IMR-90 (cell line): ENCODE results near the gene RPL12. TPM values are rescaled to one million over a fixed set of nuclear protein-coding genes. Genes with fewer than 3 reads are reported as not detected.

Source experiments
- ATAC-seq: fragments of 200-7000 bp; cut with Tn5 transposase; 2 replicates; pipeline ENCODE4 v1.9.1; 2020; ENCODE audit warnings: low read depth, mild to moderate bottlenecking, moderate library complexity
- BruUV-seq: library from RNA; stranded (reverse); fragments of 400-500 nt; replicated peaks from 2 replicates; lab custom pipeline; 2021; lab: Mats Ljungman, UMichigan
- CTCF ChIA-PET: fragments of 300-600 bp; formaldehyde crosslinking; extraction: SDS; loops from one replicate; lab custom pipeline; 2021; ENCODE audit warnings: antibody characterized with exemption; lab: Yijun Ruan, JAX
- POLR2A ChIA-PET: fragments of 300-600 bp; sonication (Branson Sonifier 250); formaldehyde crosslinking; loops from one replicate; lab custom pipeline; 2022; ENCODE audit warnings: antibody characterized with exemption; ENCODE audit not compliant: unreplicated experiment; lab: Charles Lee
- DNase-seq: peaks from one replicate; pipeline ENCODE4 v3.0.0; 2013
- H2AFZ ChIP-seq: replicated peaks from 2 replicates; pipeline ENCODE3; 2013; ENCODE audit warnings: low read length, mild to moderate bottlenecking; ENCODE audit not compliant: poor library complexity
- H2AK5ac ChIP-seq: 2 replicates; pipeline ENCODE4 v1.6.1; 2013; ENCODE audit warnings: low read depth, low read length, inconsistent platforms
- H2AK9ac ChIP-seq: replicated peaks from 2 replicates; pipeline ENCODE3; 2013; ENCODE audit warnings: mild to moderate bottlenecking, low read depth, low read length, moderate library complexity; ENCODE audit not compliant: poor library complexity
- H2BK120ac ChIP-seq: 2 replicates; pipeline ENCODE4 v1.6.1; 2013; ENCODE audit warnings: low read depth, low read length, inconsistent platforms
- H2BK15ac ChIP-seq: 3 replicates; pipeline ENCODE4 v1.6.1; 2013; ENCODE audit warnings: low read depth, low read length, inconsistent platforms
- H2BK20ac ChIP-seq: 2 replicates; pipeline ENCODE4 v1.6.1; 2013; ENCODE audit warnings: low read depth, mild to moderate bottlenecking, inconsistent platforms, low read length, moderate library complexity
- H2BK5ac ChIP-seq: 2 replicates; pipeline ENCODE4 v1.6.1; 2013; ENCODE audit warnings: mild to moderate bottlenecking, low read depth, low read length, inconsistent platforms; ENCODE audit not compliant: poor library complexity, severe bottlenecking
- H3K14ac ChIP-seq: replicated peaks from 2 replicates; pipeline ENCODE4 v1.6.1; 2013; ENCODE audit warnings: low read depth, low read length, inconsistent platforms
- H3K18ac ChIP-seq: 2 replicates; pipeline ENCODE4 v1.6.1; 2013; ENCODE audit warnings: low read depth, low read length, control low read depth
- H3K23ac ChIP-seq: 2 replicates; pipeline ENCODE4 v1.6.1; 2013; ENCODE audit warnings: low read depth, low read length, inconsistent platforms
- H3K27ac ChIP-seq: 2 replicates; pipeline ENCODE4 v1.5.1; 2013; ENCODE audit warnings: mild to moderate bottlenecking, control low read depth, low read length; ENCODE audit not compliant: insufficient read depth
- H3K27me3 ChIP-seq: 2 replicates; pipeline ENCODE4 v1.6.1; 2013; ENCODE audit warnings: low read length; ENCODE audit not compliant: control insufficient read depth, insufficient read depth
- H3K36me3 ChIP-seq: 2 replicates; pipeline ENCODE4 v1.6.1; 2013; ENCODE audit warnings: low read length, mixed read lengths; ENCODE audit not compliant: control insufficient read depth, insufficient read depth
- H3K4ac ChIP-seq: 2 replicates; pipeline ENCODE4 v1.6.1; 2013; ENCODE audit warnings: low read depth, low read length, inconsistent platforms
- H3K4me1 ChIP-seq: 2 replicates; pipeline ENCODE4 v1.6.1; 2013; ENCODE audit warnings: low read length, mixed read lengths; ENCODE audit not compliant: control insufficient read depth, insufficient read depth
- H3K4me2 ChIP-seq: 2 replicates; pipeline ENCODE4 v1.6.1; 2013; ENCODE audit warnings: low read depth, mild to moderate bottlenecking, control low read depth, low read length, moderate library complexity
- H3K4me3 ChIP-seq: 2 replicates; pipeline ENCODE4 v1.5.1; 2013; ENCODE audit warnings: low read depth, mild to moderate bottlenecking, control low read depth, low read length, moderate library complexity; ENCODE audit not compliant: insufficient read depth
- H3K56ac ChIP-seq: 2 replicates; pipeline ENCODE4 v1.6.1; 2013; ENCODE audit warnings: low read length, inconsistent platforms; ENCODE audit not compliant: insufficient read depth; ENCODE audit errors: extremely low read depth
- H3K79me1 ChIP-seq, 2 experiments: 2 replicates each; pipeline ENCODE4 v1.6.1; 2013; ENCODE audit warnings: low read length in 2 of 2, inconsistent platforms in 1 of 2, low read depth in 1 of 2
- H3K9ac ChIP-seq: 2 replicates; pipeline ENCODE4 v1.6.1; 2013; ENCODE audit warnings: low read depth, low read length, control low read depth
- H3K9me1 ChIP-seq: 2 replicates; pipeline ENCODE4 v1.6.1; 2013; ENCODE audit warnings: low read length, inconsistent platforms; ENCODE audit not compliant: insufficient read depth
- H3K9me3 ChIP-seq: 2 replicates; pipeline ENCODE4 v1.6.1; 2013; ENCODE audit warnings: low read length; ENCODE audit not compliant: control insufficient read depth, insufficient read depth
- H4K20me1 ChIP-seq: 2 replicates; pipeline ENCODE4 v1.6.1; 2013; ENCODE audit warnings: low read length, inconsistent platforms; ENCODE audit not compliant: insufficient read depth
- H4K5ac ChIP-seq: 2 replicates; pipeline ENCODE4 v1.6.1; 2013; ENCODE audit warnings: mild to moderate bottlenecking, low read depth, low read length, control low read depth
- H4K8ac ChIP-seq, 2 experiments: 2 replicates each; pipeline ENCODE4 v1.6.1; 2013; ENCODE audit warnings: low read depth in 2 of 2, low read length in 2 of 2, control low read depth in 1 of 2, inconsistent platforms in 1 of 2
- H4K91ac ChIP-seq: 2 replicates; pipeline ENCODE4 v1.6.1; 2013; ENCODE audit warnings: low read depth, low read length, inconsistent platforms; ENCODE audit not compliant: insufficient read depth
- BHLHE40 ChIP-seq: fragments of 150-350 bp; IDR thresholded peaks from 2 replicates; pipeline ENCODE4 v1.6.1; 2016; ENCODE audit warnings: mild to moderate bottlenecking, low read depth, low read length
- CEBPB ChIP-seq: IDR thresholded peaks from 2 replicates; pipeline ENCODE4 v1.6.1; 2012; ENCODE audit warnings: low read depth, low read length, improper control_type of control experiment
- CHD1 ChIP-seq: IDR thresholded peaks from 2 replicates; pipeline ENCODE4 v1.6.1; 2012; ENCODE audit warnings: low read depth, low read length, improper control_type of control experiment
- CTCF ChIP-seq: conservative IDR thresholded peaks from 2 replicates; pipeline ENCODE4 v1.5.1; 2012; ENCODE audit warnings: mild to moderate bottlenecking, low read depth, low read length, improper control_type of control experiment
- FOS ChIP-seq: fragments of 150-350 bp; IDR thresholded peaks from 2 replicates; pipeline ENCODE4 v1.6.1; 2016; ENCODE audit warnings: low read depth, low read length
- MAFK ChIP-seq: IDR thresholded peaks from 2 replicates; pipeline ENCODE4 v1.6.1; 2012; ENCODE audit warnings: low read depth, low read length, improper control_type of control experiment
- MAZ ChIP-seq: IDR thresholded peaks from 2 replicates; pipeline ENCODE4 v1.6.1; 2012; ENCODE audit warnings: low read depth, mild to moderate bottlenecking, low read length, improper control_type of control experiment, moderate library complexity, borderline replicate concordance
- MXI1 ChIP-seq: IDR thresholded peaks from 2 replicates; pipeline ENCODE4 v1.6.1; 2012; ENCODE audit warnings: low read depth, mild to moderate bottlenecking, low read length, moderate library complexity, borderline replicate concordance
- NFE2L2 ChIP-seq: fragments of 150-350 bp; IDR thresholded peaks from 2 replicates; pipeline ENCODE4 v1.6.1; 2016; ENCODE audit warnings: low read depth, mild to moderate bottlenecking, low read length
- POLR2A ChIP-seq: IDR thresholded peaks from 2 replicates; pipeline ENCODE4 v1.6.1; 2012; ENCODE audit warnings: mild to moderate bottlenecking, low read depth, low read length
- RAD21 ChIP-seq: IDR thresholded peaks from 2 replicates; pipeline ENCODE4 v1.6.1; 2012; ENCODE audit warnings: low read length, improper control_type of control experiment
- RCOR1 ChIP-seq: IDR thresholded peaks from 2 replicates; pipeline ENCODE4 v1.6.1; 2012; ENCODE audit warnings: mild to moderate bottlenecking, low read length, improper control_type of control experiment; ENCODE audit not compliant: insufficient replicate concordance
- RFX5 ChIP-seq: IDR thresholded peaks from 2 replicates; pipeline ENCODE4 v1.8.0; 2012; ENCODE audit warnings: low read depth, mild to moderate bottlenecking, low read length, moderate library complexity
- SMC3 ChIP-seq: fragments of 150-350 bp; IDR thresholded peaks from 2 replicates; pipeline ENCODE4 v1.6.1; 2016; ENCODE audit warnings: low read depth, mild to moderate bottlenecking, antibody characterized with exemption, low read length, moderate library complexity
- WGBS, 2 experiments: methylation state at CpG; one replicate each; pipeline versions ENCODE4 v1.1.5 to v1.1.7; 2013; ENCODE audit warnings: missing lambda C conversion rate in 2 of 2; ENCODE audit not compliant: insufficient read length in 1 of 2; ENCODE audit errors: extremely low coverage in 2 of 2; 5-methylcytosine and 5-hydroxymethylcytosine counted together
- dilution Hi-C: fragments of 300-500 bp; cut with HindIII; formaldehyde crosslinking; loops from one replicate; pipeline ENCODE4 v1.14.3; 2018; ENCODE audit warnings: low sequenced_read_pairs; ENCODE audit not compliant: unreplicated experiment
- in situ Hi-C: fragments of 300-500 bp; cut with MboI; formaldehyde crosslinking; loops from 3 replicates; pipeline ENCODE4 v1.14.3; 2019; ENCODE audit warnings: low sequenced_read_pairs, inconsistent platforms, mixed read lengths
- intact Hi-C: fragments of 100-400 bp; cut with micrococcal nuclease; formaldehyde crosslinking; loops from 2 replicates; pipeline ENCODE4 v1.10.0; 2022
- polyA plus RNA-seq, 3 experiments: library from polyadenylated mRNA; depleted of rRNA; stranded (reverse); fragments of >200 nt; gene quantifications; 2 replicates each; pipeline ENCODE4 v1.2.3, GENCODE V29; 2012; ENCODE audit warnings: low replicate concordance in 1 of 3
- total RNA-seq: library from RNA; depleted of rRNA; stranded (reverse); fragments of >200 nt; gene quantifications from 2 replicates; pipeline ENCODE4 v1.2.3, GENCODE V29; 2012
- TF ChIP-seq, protein P1 (sequence below): fragments of 150-350 bp; IDR thresholded peaks from 2 replicates; pipeline ENCODE4 v1.6.1; 2016; ENCODE audit warnings: low read depth, mild to moderate bottlenecking, low read length, moderate library complexity, borderline replicate concordance
- TF ChIP-seq, protein P2 (sequence below): fragments of 150-350 bp; IDR thresholded peaks from 2 replicates; pipeline ENCODE4 v1.6.1; 2017; ENCODE audit warnings: mild to moderate bottlenecking, antibody characterized with exemption, low read length, low read depth

RPL12 gene
- total and polyA plus RNA-seq, 2 of the 4 experiments (the other 2 are of a cell fraction): 1,864 to 2,379 TPM

DNA sequence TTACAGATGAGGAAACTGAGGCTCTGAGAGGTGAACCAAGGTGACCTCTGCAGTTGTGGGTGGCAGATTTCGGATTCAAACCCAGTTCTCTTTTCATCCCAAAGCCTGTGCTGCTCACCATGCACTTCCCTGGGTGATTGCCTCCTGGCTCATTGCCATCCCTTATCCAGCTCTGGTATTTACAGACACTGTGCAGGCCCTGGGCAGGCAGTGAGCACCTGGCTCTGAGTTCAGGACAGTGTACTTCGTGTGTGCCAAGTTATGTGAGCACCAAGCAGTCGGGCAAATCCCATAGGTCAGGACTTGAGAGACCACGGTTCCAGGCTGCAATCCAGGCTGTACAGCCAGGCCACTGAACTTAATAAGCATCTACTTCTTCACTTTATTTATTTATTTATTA is 1.5 kb upstream of the RPL12 start:
- POLR2A ChIA-PET: no interaction called here

More for the DNA sequence above, 1.5 kb upstream of the RPL12 start:
- Histone ChIP-seq H3K4me1 (peaks cover 13% of the 10 kb centered on the region), H3K4me3 (no peak overlapping the region), H3K4me2 (peak overlapping the region; percentile 80), H3K36me3 (peaks cover 41% of the 10 kb centered on the region), H3K18ac (no peak overlapping the region), H4K20me1 (peaks cover 35% of the 10 kb centered on the region), H3K23ac (no peak overlapping the region), H2AFZ (peak overlapping the region; percentile 92), H4K5ac (peak overlapping the region; percentile 16; the same call in 1 of the 2 replicates), H2AK9ac (peak overlapping the region; percentile 100), H3K27me3 (no peaks in the 10 kb centered on the region), H3K9ac (no peak overlapping the region), H2BK5ac (no peak overlapping the region), H3K4ac (peak overlapping the region; percentile 92), H4K8ac (peak overlapping the region; percentile 74 to 90; a peak in 2 of 4 replicates), H3K9me3 (no peaks in the 10 kb centered on the region), H3K56ac (no peak overlapping the region), H3K14ac (peak overlapping the region; percentile 73; the same call in 1 of the 2 replicates), H2BK15ac (no peak overlapping the region), H3K9me1 (peaks cover 27% of the 10 kb centered on the region), H3K27ac (no peak overlapping the region), H2AK5ac (peak overlapping the region; percentile 89), H3K79me1 (peaks cover 29 to 55% of the 10 kb centered on the region in 2 experiments), H2BK20ac (no peak overlapping the region; the same call in 1 of the 2 replicates), H2BK120ac (no peak overlapping the region), H4K91ac (peak overlapping the region; percentile 86; the same call in 1 of the 2 replicates)
- ATAC-seq (no peak), DNase-seq (peak; percentile 17)
- TF ChIP-seq CHD1 (no peak), MXI1 (no peak), NFE2L2 (no peak), RAD21 (no peak), CTCF (no peak), RCOR1 (no peak), MAZ (no peak), MAFK (no peak), RFX5 (no peak), FOS (no peak), CEBPB (no peak), BHLHE40 (no peak), POLR2A (no peak), SMC3 (no peak)
- TF ChIP-seq, protein P1, sequence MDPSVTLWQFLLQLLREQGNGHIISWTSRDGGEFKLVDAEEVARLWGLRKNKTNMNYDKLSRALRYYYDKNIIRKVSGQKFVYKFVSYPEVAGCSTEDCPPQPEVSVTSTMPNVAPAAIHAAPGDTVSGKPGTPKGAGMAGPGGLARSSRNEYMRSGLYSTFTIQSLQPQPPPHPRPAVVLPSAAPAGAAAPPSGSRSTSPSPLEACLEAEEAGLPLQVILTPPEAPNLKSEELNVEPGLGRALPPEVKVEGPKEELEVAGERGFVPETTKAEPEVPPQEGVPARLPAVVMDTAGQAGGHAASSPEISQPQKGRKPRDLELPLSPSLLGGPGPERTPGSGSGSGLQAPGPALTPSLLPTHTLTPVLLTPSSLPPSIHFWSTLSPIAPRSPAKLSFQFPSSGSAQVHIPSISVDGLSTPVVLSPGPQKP: no peak
- TF ChIP-seq, protein P2, sequence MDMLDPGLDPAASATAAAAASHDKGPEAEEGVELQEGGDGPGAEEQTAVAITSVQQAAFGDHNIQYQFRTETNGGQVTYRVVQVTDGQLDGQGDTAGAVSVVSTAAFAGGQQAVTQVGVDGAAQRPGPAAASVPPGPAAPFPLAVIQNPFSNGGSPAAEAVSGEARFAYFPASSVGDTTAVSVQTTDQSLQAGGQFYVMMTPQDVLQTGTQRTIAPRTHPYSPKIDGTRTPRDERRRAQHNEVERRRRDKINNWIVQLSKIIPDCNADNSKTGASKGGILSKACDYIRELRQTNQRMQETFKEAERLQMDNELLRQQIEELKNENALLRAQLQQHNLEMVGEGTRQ: no peak
- in situ Hi-C loops (no loop called here), intact Hi-C loops (loop anchor here (5.0 kb wide), 1 partner anchor 135 kb away; no protein-coding TSS in a partner anchor), dilution Hi-C loops (no loop called here)
- WGBS, 2 experiments: 60% methylated on average over 1 of the region's 4 CpGs; no CpG with 5 or more reads in 1 of the 2 experiments
- CTCF ChIA-PET: interaction anchor here (0.6 kb wide), 1 partner anchor 356 kb away, joined by 4 read pairs; no protein-coding TSS in a partner anchor
- no TSS peak for BruUV-seq
